Astrocyte (in vitro differentiated cells and primary cell): ENCODE results near the gene MCF2L2.

Experiments used
- EZH2 ChIP-seq: IDR thresholded peaks from 2 replicates; pipeline ENCODE4 v1.6.1; 2012; ENCODE audit warnings: mild to moderate bottlenecking, low read length, inconsistent platforms; ENCODE audit not compliant: insufficient read depth
- TF ChIP-seq, protein P1 (sequence below): IDR thresholded peaks from 2 replicates; pipeline ENCODE4 v1.5.1; 2011; ENCODE audit warnings: low read depth, mild to moderate bottlenecking, inconsistent platforms, low read length, moderate library complexity; ENCODE audit not compliant: insufficient read depth

GRCh38 chr3:183354874-183355273 lies 73.5 kb downstream of the MCF2L2 start:
- no peak for TF ChIP-seq EZH2
- TF ChIP-seq, protein P1, sequence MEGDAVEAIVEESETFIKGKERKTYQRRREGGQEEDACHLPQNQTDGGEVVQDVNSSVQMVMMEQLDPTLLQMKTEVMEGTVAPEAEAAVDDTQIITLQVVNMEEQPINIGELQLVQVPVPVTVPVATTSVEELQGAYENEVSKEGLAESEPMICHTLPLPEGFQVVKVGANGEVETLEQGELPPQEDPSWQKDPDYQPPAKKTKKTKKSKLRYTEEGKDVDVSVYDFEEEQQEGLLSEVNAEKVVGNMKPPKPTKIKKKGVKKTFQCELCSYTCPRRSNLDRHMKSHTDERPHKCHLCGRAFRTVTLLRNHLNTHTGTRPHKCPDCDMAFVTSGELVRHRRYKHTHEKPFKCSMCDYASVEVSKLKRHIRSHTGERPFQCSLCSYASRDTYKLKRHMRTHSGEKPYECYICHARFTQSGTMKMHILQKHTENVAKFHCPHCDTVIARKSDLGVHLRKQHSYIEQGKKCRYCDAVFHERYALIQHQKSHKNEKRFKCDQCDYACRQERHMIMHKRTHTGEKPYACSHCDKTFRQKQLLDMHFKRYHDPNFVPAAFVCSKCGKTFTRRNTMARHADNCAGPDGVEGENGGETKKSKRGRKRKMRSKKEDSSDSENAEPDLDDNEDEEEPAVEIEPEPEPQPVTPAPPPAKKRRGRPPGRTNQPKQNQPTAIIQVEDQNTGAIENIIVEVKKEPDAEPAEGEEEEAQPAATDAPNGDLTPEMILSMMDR: no peak
